ENCODE measurements around the gene RFLNA.

DNA sequence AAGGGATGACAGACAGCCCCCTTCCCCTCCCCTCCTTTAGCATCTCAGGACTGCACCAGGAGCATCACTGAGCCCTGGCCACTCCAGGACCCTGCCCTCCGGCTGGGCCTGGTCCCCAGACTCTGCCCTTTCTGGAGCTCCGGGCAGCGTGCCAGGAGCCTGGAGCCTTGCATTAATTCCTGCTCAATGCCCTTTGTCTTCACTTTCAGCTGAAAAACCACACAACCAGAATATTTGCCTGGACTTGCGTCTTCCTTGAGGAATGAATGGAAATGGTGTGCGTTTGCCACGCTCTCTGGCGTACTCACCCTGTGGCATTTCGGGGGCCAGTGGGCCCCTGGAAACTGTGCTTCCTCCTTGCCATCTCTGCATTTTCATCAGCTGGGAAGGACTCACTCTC is 8.5 kb upstream of the RFLNA start:
- TF ChIP-seq FOXK2 (IDR thresholded peaks at IDR 0.05) (no peak), ZNF343 (CRISPR knock-in tag; IDR thresholded peaks at IDR 0.05) (no peak), IRF2 (CRISPR knock-in tag; IDR thresholded peaks at IDR 0.05) (no peak), FOSL1 (CRISPR knock-in tag; IDR thresholded peaks at IDR 0.05; ENCODE audit: borderline replicate concordance) (no peak)
